Neural cell (in vitro differentiated cells): ENCODE results near the gene NUDT4. TPM values are rescaled to one million over a fixed set of nuclear protein-coding genes. Genes with fewer than 3 reads are reported as not detected.

ENCODE experiments used
- H2AFZ ChIP-seq: fragments of 200-600, 300-800 bp; sonication (generic), shearing (Covaris generic); 2 replicates; pipeline ENCODE4 v1.6.0; 2014; ENCODE audit warnings: low read depth, mild to moderate bottlenecking, antibody characterized with exemption, low read length, moderate library complexity
- H3F3A ChIP-seq: fragments of 200-600 bp; shearing (Covaris generic); 2 replicates; pipeline ENCODE4 v1.6.1; 2016; ENCODE audit warnings: mild to moderate bottlenecking, moderate library complexity, mixed read lengths, antibody characterized with exemption, low read length; ENCODE audit not compliant: insufficient read depth, poor library complexity, severe bottlenecking
- H3K27ac ChIP-seq: fragments of 200-600, 300-800 bp; sonication (generic), shearing (Covaris generic); 2 replicates; pipeline ENCODE4 v1.5.1; 2014; ENCODE audit warnings: mild to moderate bottlenecking, low read length, moderate library complexity
- H3K27me3 ChIP-seq: fragments of 300-800, 200-600 bp; sonication (generic), shearing (Covaris generic); 2 replicates; pipeline ENCODE4 v1.6.0; 2014; ENCODE audit warnings: mild to moderate bottlenecking, low read depth, low read length, moderate library complexity; ENCODE audit not compliant: insufficient read depth
- H3K36me3 ChIP-seq: fragments of 300-800, 200-600 bp; sonication (generic), shearing (Covaris generic); 2 replicates; pipeline ENCODE4 v1.5.1; 2014; ENCODE audit warnings: mild to moderate bottlenecking, antibody characterized with exemption, low read length, moderate library complexity; ENCODE audit not compliant: insufficient read depth
- H3K4me2 ChIP-seq: fragments of 300-800, 200-600 bp; sonication (generic), shearing (Covaris generic); 2 replicates; pipeline ENCODE4 v1.6.0; 2014; ENCODE audit warnings: mild to moderate bottlenecking, low read length
- H3K4me3 ChIP-seq: fragments of 300-800, 200-600 bp; sonication (generic), shearing (Covaris generic); 2 replicates; pipeline ENCODE4 v1.5.1; 2014; ENCODE audit warnings: mild to moderate bottlenecking, low read length, moderate library complexity
- H3K79me2 ChIP-seq: fragments of 200-600 bp; shearing (Covaris generic); replicated peaks from 2 replicates; pipeline ENCODE4 v1.6.0; 2014; ENCODE audit warnings: mild to moderate bottlenecking, low read length, moderate library complexity; ENCODE audit not compliant: insufficient read depth
- H3K9ac ChIP-seq: fragments of 300-800, 200-600 bp; sonication (generic), shearing (Covaris generic); 2 replicates; pipeline ENCODE4 v1.6.1; 2016; ENCODE audit warnings: mild to moderate bottlenecking, low read length, mixed read lengths
- H3K9me2 ChIP-seq: fragments of 200-600 bp; shearing (Covaris generic); 2 replicates; pipeline ENCODE4 v1.6.1; 2016; ENCODE audit warnings: mild to moderate bottlenecking, low read length, mixed read lengths; ENCODE audit not compliant: insufficient read depth
- H3K9me3 ChIP-seq: fragments of 200-600, 300-800 bp; sonication (generic), shearing (Covaris generic); 2 replicates; pipeline ENCODE4 v1.6.1; 2016; ENCODE audit warnings: mild to moderate bottlenecking, mixed run types, low read length, moderate library complexity, mixed read lengths
- H4K20me1 ChIP-seq: fragments of 200-600 bp; shearing (Covaris generic); 2 replicates; pipeline ENCODE4 v1.6.1; 2016; ENCODE audit warnings: mild to moderate bottlenecking, mixed run types; ENCODE audit not compliant: insufficient read depth
- EP300 ChIP-seq: fragments of 450-650 bp; conservative IDR thresholded peaks from 2 replicates; pipeline ENCODE4 v1.6.1; 2014; ENCODE audit warnings: antibody characterized with exemption, mild to moderate bottlenecking, moderate library complexity; ENCODE audit not compliant: poor library complexity, severe bottlenecking
- EZH2 ChIP-seq: fragments of 200-600, 300-800 bp; shearing (Covaris generic), sonication (generic); IDR thresholded peaks from 2 replicates; pipeline ENCODE4 v1.6.1; 2014; ENCODE audit warnings: antibody characterized with exemption, low read length, borderline replicate concordance, mild to moderate bottlenecking; ENCODE audit not compliant: insufficient read depth, poor library complexity, severe bottlenecking
- MXI1 ChIP-seq: fragments of 450-650 bp; conservative IDR thresholded peaks from 2 replicates; pipeline ENCODE4 v1.6.1; 2014; ENCODE audit warnings: antibody characterized with exemption, mild to moderate bottlenecking; ENCODE audit not compliant: poor library complexity, severe bottlenecking
- POLR2AphosphoS5 ChIP-seq: IDR thresholded peaks from 2 replicates; pipeline ENCODE4 v1.6.1; 2012
- RAD21 ChIP-seq: fragments of 450-650 bp; conservative IDR thresholded peaks from 2 replicates; pipeline ENCODE4 v1.6.1; 2014; ENCODE audit warnings: antibody characterized with exemption, mild to moderate bottlenecking, moderate library complexity
- SMC3 ChIP-seq: fragments of 450-650 bp; conservative IDR thresholded peaks from 2 replicates; pipeline ENCODE4 v1.6.1; 2014; ENCODE audit warnings: antibody characterized with exemption, mild to moderate bottlenecking, moderate library complexity; ENCODE audit not compliant: poor library complexity
- TAF1 ChIP-seq: IDR thresholded peaks from 2 replicates; pipeline ENCODE4 v1.6.1; 2012; ENCODE audit warnings: low read depth
- polyA plus RNA-seq: library from polyadenylated mRNA; depleted of rRNA; stranded (reverse); fragments of >200 nt; gene quantifications from 2 replicates; pipeline ENCODE4 v1.2.3, GENCODE V29; 2014
- TF ChIP-seq, protein P1 (sequence below): fragments of 450-650 bp; IDR thresholded peaks from 2 replicates; pipeline ENCODE4 v1.5.1; 2014; ENCODE audit warnings: antibody characterized with exemption, mild to moderate bottlenecking, moderate library complexity; ENCODE audit not compliant: poor library complexity, severe bottlenecking
- TF ChIP-seq, protein P2 (sequence below): IDR thresholded peaks from 2 replicates; pipeline ENCODE4 v1.6.1; 2012; ENCODE audit warnings: borderline replicate concordance

The NUDT4 gene
- polyA plus RNA-seq, 1 donor from 2014 or later, result 39.9 TPM

DNA sequence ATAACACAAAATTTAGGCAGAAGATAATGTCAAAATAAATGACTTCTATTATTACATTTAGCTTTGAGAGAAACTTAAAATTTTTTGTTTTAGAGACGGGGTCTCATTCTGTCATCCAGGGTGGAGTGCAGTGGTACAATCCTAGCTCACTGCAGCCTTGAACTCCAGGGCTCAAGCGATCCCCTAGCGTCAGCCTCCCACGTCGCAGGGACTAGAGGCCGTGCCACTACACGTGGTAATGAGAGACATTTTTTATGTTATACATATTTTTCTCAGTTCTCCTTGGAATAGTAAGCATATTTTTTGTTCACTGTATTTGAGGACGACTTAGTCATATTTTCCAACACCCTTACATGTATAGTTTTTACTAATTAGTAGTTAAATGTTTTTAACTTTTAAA is 21.5 kb upstream of the NUDT4 start:
- H3K27ac ChIP-seq, result no peak overlapping the region
- H3K4me3 ChIP-seq, result no peak overlapping the region
- no peaks in the 10 kb centered on the region for H3K27me3 ChIP-seq
- H3K36me3 ChIP-seq, result no peaks in the 10 kb centered on the region
- H4K20me1 ChIP-seq, result no peaks in the 10 kb centered on the region
- no peaks in the 10 kb centered on the region for H3K79me2 ChIP-seq
- H3K9ac ChIP-seq, result no peak overlapping the region
- H3K9me2 ChIP-seq, result no peaks in the 10 kb centered on the region
- H3K4me2 ChIP-seq, result no peak overlapping the region
- no peaks in the 10 kb centered on the region for H3K9me3 ChIP-seq
- no peak for TF ChIP-seq EP300
- TF ChIP-seq RAD21, result no peak
- TF ChIP-seq TAF1, result no peak
- no peak for TF ChIP-seq SMC3
- TF ChIP-seq EZH2, result no peak
- TF ChIP-seq POLR2AphosphoS5, result no peak
- no peaks in the 10 kb centered on the region for H3F3A ChIP-seq
- no peak overlapping the region for H2AFZ ChIP-seq

DNA sequence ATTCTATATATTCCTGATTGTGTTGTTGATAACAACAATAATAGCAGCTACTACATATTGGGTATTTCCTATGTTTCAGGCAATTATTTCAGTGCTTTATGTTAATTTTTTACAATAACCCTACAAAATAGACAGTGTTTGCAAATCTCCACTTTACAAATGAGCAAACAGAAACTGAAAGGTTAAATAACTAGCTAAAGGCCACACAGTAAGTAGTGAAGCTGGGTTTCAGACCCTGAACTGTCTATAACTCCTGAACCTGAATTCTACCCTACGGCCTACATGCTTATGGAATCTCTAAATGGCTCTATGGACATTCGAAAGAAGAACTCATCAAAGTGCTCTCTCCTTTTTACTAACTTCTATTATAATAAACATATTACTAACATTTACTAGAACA is 19.7 kb upstream of the NUDT4 start:
- Histone ChIP-seq H3F3A (no peaks in the 10 kb centered on the region), H3K9me3 (no peaks in the 10 kb centered on the region), H3K9ac (no peak overlapping the region), H3K9me2 (no peaks in the 10 kb centered on the region), H3K4me2 (no peak overlapping the region), H3K27me3 (no peaks in the 10 kb centered on the region), H3K36me3 (no peaks in the 10 kb centered on the region), H3K27ac (no peak overlapping the region), H4K20me1 (no peaks in the 10 kb centered on the region), H2AFZ (no peak overlapping the region), H3K4me3 (no peak overlapping the region), H3K79me2 (no peaks in the 10 kb centered on the region)
- TF ChIP-seq SMC3 (no peak), POLR2AphosphoS5 (no peak), MXI1 (no peak), TAF1 (no peak), EP300 (no peak), EZH2 (no peak), RAD21 (no peak)
- TF ChIP-seq, protein P1, sequence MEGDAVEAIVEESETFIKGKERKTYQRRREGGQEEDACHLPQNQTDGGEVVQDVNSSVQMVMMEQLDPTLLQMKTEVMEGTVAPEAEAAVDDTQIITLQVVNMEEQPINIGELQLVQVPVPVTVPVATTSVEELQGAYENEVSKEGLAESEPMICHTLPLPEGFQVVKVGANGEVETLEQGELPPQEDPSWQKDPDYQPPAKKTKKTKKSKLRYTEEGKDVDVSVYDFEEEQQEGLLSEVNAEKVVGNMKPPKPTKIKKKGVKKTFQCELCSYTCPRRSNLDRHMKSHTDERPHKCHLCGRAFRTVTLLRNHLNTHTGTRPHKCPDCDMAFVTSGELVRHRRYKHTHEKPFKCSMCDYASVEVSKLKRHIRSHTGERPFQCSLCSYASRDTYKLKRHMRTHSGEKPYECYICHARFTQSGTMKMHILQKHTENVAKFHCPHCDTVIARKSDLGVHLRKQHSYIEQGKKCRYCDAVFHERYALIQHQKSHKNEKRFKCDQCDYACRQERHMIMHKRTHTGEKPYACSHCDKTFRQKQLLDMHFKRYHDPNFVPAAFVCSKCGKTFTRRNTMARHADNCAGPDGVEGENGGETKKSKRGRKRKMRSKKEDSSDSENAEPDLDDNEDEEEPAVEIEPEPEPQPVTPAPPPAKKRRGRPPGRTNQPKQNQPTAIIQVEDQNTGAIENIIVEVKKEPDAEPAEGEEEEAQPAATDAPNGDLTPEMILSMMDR, result no peak
- TF ChIP-seq, protein P2, sequence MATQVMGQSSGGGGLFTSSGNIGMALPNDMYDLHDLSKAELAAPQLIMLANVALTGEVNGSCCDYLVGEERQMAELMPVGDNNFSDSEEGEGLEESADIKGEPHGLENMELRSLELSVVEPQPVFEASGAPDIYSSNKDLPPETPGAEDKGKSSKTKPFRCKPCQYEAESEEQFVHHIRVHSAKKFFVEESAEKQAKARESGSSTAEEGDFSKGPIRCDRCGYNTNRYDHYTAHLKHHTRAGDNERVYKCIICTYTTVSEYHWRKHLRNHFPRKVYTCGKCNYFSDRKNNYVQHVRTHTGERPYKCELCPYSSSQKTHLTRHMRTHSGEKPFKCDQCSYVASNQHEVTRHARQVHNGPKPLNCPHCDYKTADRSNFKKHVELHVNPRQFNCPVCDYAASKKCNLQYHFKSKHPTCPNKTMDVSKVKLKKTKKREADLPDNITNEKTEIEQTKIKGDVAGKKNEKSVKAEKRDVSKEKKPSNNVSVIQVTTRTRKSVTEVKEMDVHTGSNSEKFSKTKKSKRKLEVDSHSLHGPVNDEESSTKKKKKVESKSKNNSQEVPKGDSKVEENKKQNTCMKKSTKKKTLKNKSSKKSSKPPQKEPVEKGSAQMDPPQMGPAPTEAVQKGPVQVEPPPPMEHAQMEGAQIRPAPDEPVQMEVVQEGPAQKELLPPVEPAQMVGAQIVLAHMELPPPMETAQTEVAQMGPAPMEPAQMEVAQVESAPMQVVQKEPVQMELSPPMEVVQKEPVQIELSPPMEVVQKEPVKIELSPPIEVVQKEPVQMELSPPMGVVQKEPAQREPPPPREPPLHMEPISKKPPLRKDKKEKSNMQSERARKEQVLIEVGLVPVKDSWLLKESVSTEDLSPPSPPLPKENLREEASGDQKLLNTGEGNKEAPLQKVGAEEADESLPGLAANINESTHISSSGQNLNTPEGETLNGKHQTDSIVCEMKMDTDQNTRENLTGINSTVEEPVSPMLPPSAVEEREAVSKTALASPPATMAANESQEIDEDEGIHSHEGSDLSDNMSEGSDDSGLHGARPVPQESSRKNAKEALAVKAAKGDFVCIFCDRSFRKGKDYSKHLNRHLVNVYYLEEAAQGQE, result no peak
